Measurements from ENCODE around the gene MNS1. TPM values are rescaled to one million over a fixed set of nuclear protein-coding genes. Genes with fewer than 3 reads are reported as not detected.

MNS1 gene
- total and polyA plus RNA-seq, 2 donors (not counting 1 experiment from before 2014, with no cell fraction given) = not detected

- H3K4me1 Mint-ChIP-seq = peaks cover 2% of the 10 kb centered on the region
- ATAC-seq (ENCODE audit: low read depth) (no peak), DNase-seq (no peak)
- intact Hi-C loops (cut with micrococcal nuclease) = no loop called here
- no CpG with 5 or more reads among the region's 3 CpGs for WGBS (ENCODE audit: insufficient coverage)
- Histone ChIP-seq H3K4me2 (replicated peaks; ENCODE audit: low read depth, low read length, poor library complexity, severe bottlenecking) (no peak overlapping the region), H3K4me1 (ENCODE audit: control insufficient read depth in 2 of 2, insufficient read depth in 2 of 2, low read length in 2 of 2) (no peaks in the 10 kb centered on the region), H4K20me1 (ENCODE audit: control insufficient read depth, insufficient read depth, low read length, poor library complexity, severe bottlenecking) (no peaks in the 10 kb centered on the region), H3K27me3 (replicated peaks in 1 of 4; ENCODE audit: control extremely low read depth in 1 of 4, control insufficient read depth in 3 of 4, insufficient read depth in 4 of 4, low read length in 3 of 4) (no peaks in the 10 kb centered on the region), H3K4me3 (ENCODE audit: control extremely low read depth in 1 of 5, extremely low read depth in 1 of 5, insufficient read depth in 1 of 5, low read depth in 2 of 5, low read length in 4 of 5) (no peak overlapping the region), H3K27ac (ENCODE audit: low read length in 2 of 2) (no peak overlapping the region), H3K36me3 (replicated peaks in 1 of 2; ENCODE audit: control extremely low read depth in 1 of 2, control insufficient read depth in 1 of 2, extremely low read depth in 1 of 2, insufficient read depth in 2 of 2, low read length in 1 of 2) (no peaks in the 10 kb centered on the region), H3K9ac (ENCODE audit: low read length) (no peak overlapping the region), H2AFZ (ENCODE audit: insufficient read depth, low read depth, low read length, poor library complexity, severe bottlenecking) (no peak overlapping the region), H3K79me2 (ENCODE audit: control insufficient read depth, insufficient read depth, low read length) (no peaks in the 10 kb centered on the region), H3K9me3 (ENCODE audit: control extremely low read depth in 1 of 3, control insufficient read depth in 2 of 3, insufficient read depth in 1 of 3, low read length in 2 of 3) (no peaks in the 10 kb centered on the region)
- no peak overlapping the region for H3K4me3 Mint-ChIP-seq
- no peak overlapping the region for H3K27ac Mint-ChIP-seq
- no peak for TF ChIP-seq EZH2 (IDR thresholded peaks at IDR 0.05; ENCODE audit: borderline replicate concordance, insufficient read depth, low read depth, low read length, poor library complexity, severe bottlenecking)
- TF ChIP-seq CTCF (IDR thresholded peaks at IDR 0.05) = no peak
- CTCF ChIA-PET = no interaction called here
- no peaks in the 10 kb centered on the region for H3K27me3 Mint-ChIP-seq
- H3K9me3 Mint-ChIP-seq (ENCODE audit: insufficient read depth) = no peaks in the 10 kb centered on the region
- POLR2A ChIA-PET = no interaction called here
Measured at GRCh38 chr15:56456229-56456628, 8.7 kb downstream of the MNS1 start.

- H3K4me3 Mint-ChIP-seq = no peak overlapping the region
- 80% methylated on average over 1 of the region's 1 CpG for WGBS (ENCODE audit: insufficient coverage)
- intact Hi-C loops (cut with micrococcal nuclease) = no loop called here
- no peaks in the 10 kb centered on the region for H3K9me3 ChIP-seq (ENCODE audit: control extremely low read depth in 1 of 3, control insufficient read depth in 2 of 3, insufficient read depth in 1 of 3, low read length in 2 of 3)
- TF ChIP-seq CTCF (IDR thresholded peaks at IDR 0.05) = no peak
- TF ChIP-seq EZH2 (IDR thresholded peaks at IDR 0.05; ENCODE audit: borderline replicate concordance, insufficient read depth, low read depth, low read length, poor library complexity, severe bottlenecking) = no peak
- H3K27ac Mint-ChIP-seq = no peak overlapping the region
- DNase-seq (no peak), ATAC-seq (ENCODE audit: low read depth) (no peak)
- H3K4me1 ChIP-seq (ENCODE audit: control insufficient read depth in 2 of 2, insufficient read depth in 2 of 2, low read length in 2 of 2) = no peaks in the 10 kb centered on the region
- no peaks in the 10 kb centered on the region for H3K4me1 Mint-ChIP-seq
- no peak overlapping the region for H3K27ac ChIP-seq (ENCODE audit: low read length in 2 of 2)
- no peak overlapping the region for H3K4me2 ChIP-seq (replicated peaks; ENCODE audit: low read depth, low read length, poor library complexity, severe bottlenecking)
- H3K27me3 Mint-ChIP-seq = no peaks in the 10 kb centered on the region
- no peaks in the 10 kb centered on the region for H3K9me3 Mint-ChIP-seq (ENCODE audit: insufficient read depth)
- ChIA-PET CTCF (no interaction called here), POLR2A (no interaction called here)
- no peak overlapping the region for H3K4me3 ChIP-seq (ENCODE audit: control extremely low read depth in 1 of 5, extremely low read depth in 1 of 5, insufficient read depth in 1 of 5, low read depth in 2 of 5, low read length in 4 of 5)
- no peak overlapping the region for H3K9ac ChIP-seq (ENCODE audit: low read length)
- no peaks in the 10 kb centered on the region for H3K27me3 ChIP-seq (replicated peaks in 1 of 4; ENCODE audit: control extremely low read depth in 1 of 4, control insufficient read depth in 3 of 4, insufficient read depth in 4 of 4, low read length in 3 of 4)
- H3K79me2 ChIP-seq (ENCODE audit: control insufficient read depth, insufficient read depth, low read length) = no peaks in the 10 kb centered on the region
- no peaks in the 10 kb centered on the region for H4K20me1 ChIP-seq (ENCODE audit: control insufficient read depth, insufficient read depth, low read length, poor library complexity, severe bottlenecking)
- H2AFZ ChIP-seq (ENCODE audit: insufficient read depth, low read depth, low read length, poor library complexity, severe bottlenecking) = no peak overlapping the region
- H3K36me3 ChIP-seq (replicated peaks in 1 of 2; ENCODE audit: control extremely low read depth in 1 of 2, control insufficient read depth in 1 of 2, extremely low read depth in 1 of 2, insufficient read depth in 2 of 2, low read length in 1 of 2) = no peaks in the 10 kb centered on the region
Measured at GRCh38 chr15:56454836-56455235, 10.1 kb downstream of the MNS1 start.

Data from B cell (primary cell).